Measurements from ENCODE around the gene HEY2.
"Not testable (repeated sequence)": the region's sequence is repeated elsewhere in the genome, so short reads cannot be mapped to it uniquely, and the experiment has no call there.

DNA sequence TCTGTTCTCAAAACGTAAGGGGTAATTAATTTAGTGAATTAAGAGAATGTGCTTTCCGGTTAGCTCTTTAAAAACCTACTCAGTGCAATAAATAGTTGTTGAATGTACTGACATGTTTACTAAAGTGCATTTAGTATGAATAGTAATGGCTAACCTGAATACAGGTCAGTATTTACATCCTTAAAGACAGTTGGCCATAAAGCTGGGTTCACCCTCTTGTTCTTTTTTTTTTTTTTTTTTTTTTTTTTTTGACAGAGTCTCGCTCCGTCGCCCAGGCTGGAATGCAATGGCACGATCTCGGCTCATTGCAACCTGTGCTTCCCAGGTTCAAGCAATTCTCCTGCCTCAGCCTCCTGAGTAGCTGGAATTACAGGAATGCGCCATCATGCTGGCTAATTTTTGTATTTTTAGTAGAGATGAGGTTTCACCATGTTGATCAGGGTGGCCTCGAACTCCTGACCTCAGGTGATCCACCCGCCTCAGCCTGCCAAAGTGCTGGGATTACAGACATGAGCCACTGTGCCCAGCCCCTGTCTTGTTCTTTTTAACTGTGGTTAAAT, 55.5 kb downstream of the HEY2 start:
- TF ChIP-seq ZNF433 (tag by site-specific recombination; IDR thresholded peaks at IDR 0.05; ENCODE audit: low read depth); ZIC2 (tag by site-specific recombination; IDR thresholded peaks at IDR 0.05): not testable (repeated sequence)
- TF ChIP-seq, protein P1, sequence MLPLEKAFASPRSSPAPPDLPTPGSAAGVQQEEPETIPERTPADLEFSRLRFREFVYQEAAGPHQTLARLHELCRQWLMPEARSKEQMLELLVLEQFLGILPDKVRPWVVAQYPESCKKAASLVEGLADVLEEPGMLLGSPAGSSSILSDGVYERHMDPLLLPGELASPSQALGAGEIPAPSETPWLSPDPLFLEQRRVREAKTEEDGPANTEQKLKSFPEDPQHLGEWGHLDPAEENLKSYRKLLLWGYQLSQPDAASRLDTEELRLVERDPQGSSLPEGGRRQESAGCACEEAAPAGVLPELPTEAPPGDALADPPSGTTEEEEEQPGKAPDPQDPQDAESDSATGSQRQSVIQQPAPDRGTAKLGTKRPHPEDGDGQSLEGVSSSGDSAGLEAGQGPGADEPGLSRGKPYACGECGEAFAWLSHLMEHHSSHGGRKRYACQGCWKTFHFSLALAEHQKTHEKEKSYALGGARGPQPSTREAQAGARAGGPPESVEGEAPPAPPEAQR (tag by site-specific recombination; IDR thresholded peaks at IDR 0.05), result not testable (repeated sequence)

All from HEK293 (cell line).